GM18907 (cell line): ENCODE measurements around the gene TIA1.

Source experiments
- ATAC-seq: cut with Tn5 transposase; IDR thresholded peaks from one replicate; pipeline ENCODE4 v1.9.1; 2021; ENCODE audit warnings: mild to moderate bottlenecking, moderate library complexity; ENCODE audit not compliant: unreplicated experiment

TIA1 gene

GRCh38 chr2:70161069-70161534 is 87.3 kb downstream of the TIA1 start:
- ATAC-seq = peak; percentile 86

- ATAC-seq = peak; percentile 7
These were observed 87.9 kb downstream of the TIA1 start for GRCh38 chr2:70160545-70160944.
